ENCODE results near the gene ANKAR.

DNA sequence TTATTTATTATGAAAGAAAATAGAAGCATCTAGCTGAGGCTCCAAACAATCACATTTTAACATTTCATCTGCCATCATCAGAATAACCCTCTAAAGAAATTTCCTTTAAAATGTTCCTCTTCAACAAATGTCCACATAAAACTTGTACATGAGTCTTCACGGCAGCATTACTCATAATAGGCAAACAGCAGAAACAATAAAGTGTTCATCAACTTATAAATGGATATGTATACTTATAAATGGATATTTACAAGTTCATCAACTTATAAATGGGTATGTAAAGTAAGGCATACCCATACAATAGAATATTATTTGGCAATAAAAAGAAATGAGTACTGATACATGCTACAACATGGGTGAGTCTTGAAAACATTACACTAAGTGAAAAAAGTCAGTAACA is 46.7 kb upstream of the ANKAR start:
- TF ChIP-seq POLR2A (IDR thresholded peaks at IDR 0.05) (no peak), EP300 (IDR thresholded peaks at IDR 0.05) (no peak), POLR2AphosphoS5 (IDR thresholded peaks at IDR 0.05) (no peak)

Data from suprapubic skin (tissue), 4 donors.